GM18508 (cell line): ENCODE results near the gene NTNG2.

Experiments used
- ATAC-seq: cut with Tn5 transposase; IDR thresholded peaks from one replicate; pipeline ENCODE4 v1.9.1; 2021; ENCODE audit warnings: moderate number of reproducible peaks; ENCODE audit not compliant: insufficient read depth, unreplicated experiment

The NTNG2 gene

GRCh38 chr9:132231019-132231701 lies 69.3 kb downstream of the NTNG2 start:
- no peak for ATAC-seq

GRCh38 chr9:132232522-132232921 lies 70.7 kb downstream of the NTNG2 start:
- ATAC-seq: no peak

GRCh38 chr9:132233138-132233537 lies 71.3 kb downstream of the NTNG2 start:
- ATAC-seq: no peak

GRCh38 chr9:132234535-132234934 lies 72.7 kb downstream of the NTNG2 start:
- ATAC-seq: no peak

GRCh38 chr9:132235125-132235524 lies 73.3 kb downstream of the NTNG2 start:
- ATAC-seq: no peak

- no peak for ATAC-seq
Observed at GRCh38 chr9:132235894-132236661, 74.2 kb downstream of the NTNG2 start.

- no peak for ATAC-seq
Observed at GRCh38 chr9:132236662-132237311, 74.9 kb downstream of the NTNG2 start.

GRCh38 chr9:132237481-132237880 lies 75.6 kb downstream of the NTNG2 start:
- ATAC-seq: no peak

- ATAC-seq: no peak
Observed at GRCh38 chr9:132238026-132238972, 76.4 kb downstream of the NTNG2 start.

- no peak for ATAC-seq
Observed at GRCh38 chr9:132238992-132239391, 77.1 kb downstream of the NTNG2 start.

GRCh38 chr9:132239518-132239917 lies 77.7 kb downstream of the NTNG2 start:
- no peak for ATAC-seq

- no peak for ATAC-seq
Observed at GRCh38 chr9:132239999-132240840, 78.4 kb downstream of the NTNG2 start.

- ATAC-seq: peak; percentile 41
Observed at GRCh38 chr9:132240841-132241482, 79.1 kb downstream of the NTNG2 start.

GRCh38 chr9:132241483-132241839 lies 79.6 kb downstream of the NTNG2 start:
- no peak for ATAC-seq

- no peak for ATAC-seq
Observed at GRCh38 chr9:132241840-132242620, 80.2 kb downstream of the NTNG2 start.

- no peak for ATAC-seq
Observed at GRCh38 chr9:132242621-132243155, 80.8 kb downstream of the NTNG2 start.

- ATAC-seq: no peak
Observed at GRCh38 chr9:132243156-132244074, 81.6 kb downstream of the NTNG2 start.
